Ramos (cell line): ENCODE measurements around the gene CASR.

Experiments
- in situ Hi-C: fragments of 300-500 bp; cut with MboI; formaldehyde crosslinking; loops from one replicate; pipeline ENCODE4 v1.14.3; 2022; ENCODE audit warnings: low sequenced_read_pairs; ENCODE audit not compliant: unreplicated experiment

Gene CASR

GRCh38 chr3:122208579-122208978, 25.1 kb downstream of the CASR start:
- in situ Hi-C loops = no loop called here

GRCh38 chr3:122213650-122214049, 30.2 kb downstream of the CASR start:
- in situ Hi-C loops = no loop called here

GRCh38 chr3:122214711-122215110, 31.2 kb downstream of the CASR start:
- in situ Hi-C loops = no loop called here

- in situ Hi-C loops = no loop called here
These were observed 32.3 kb downstream of the CASR start for GRCh38 chr3:122215592-122216298.

- in situ Hi-C loops = no loop called here
These were observed 34.4 kb downstream of the CASR start for GRCh38 chr3:122217901-122218300.

GRCh38 chr3:122219242-122219872, 35.9 kb downstream of the CASR start:
- in situ Hi-C loops = no loop called here

- in situ Hi-C loops = no loop called here
These were observed 43.7 kb downstream of the CASR start for GRCh38 chr3:122227036-122227781.

- in situ Hi-C loops = no loop called here
These were observed 46.7 kb downstream of the CASR start for GRCh38 chr3:122230174-122230573.

- in situ Hi-C loops = no loop called here
These were observed 48.1 kb downstream of the CASR start for GRCh38 chr3:122231465-122232157.

GRCh38 chr3:122232485-122232884, 49.0 kb downstream of the CASR start:
- in situ Hi-C loops = no loop called here

- in situ Hi-C loops = no loop called here
These were observed 49.9 kb downstream of the CASR start for GRCh38 chr3:122233101-122233952.

GRCh38 chr3:122234117-122234516, 50.6 kb downstream of the CASR start:
- in situ Hi-C loops = no loop called here

- in situ Hi-C loops = no loop called here
These were observed 51.7 kb downstream of the CASR start for GRCh38 chr3:122235147-122235546.

- in situ Hi-C loops = no loop called here
These were observed 55.6 kb downstream of the CASR start for GRCh38 chr3:122239112-122239511.

- in situ Hi-C loops = no loop called here
These were observed 62.2 kb downstream of the CASR start for GRCh38 chr3:122245513-122246174.

- in situ Hi-C loops = no loop called here
These were observed 62.7 kb downstream of the CASR start for GRCh38 chr3:122246199-122246598.

GRCh38 chr3:122247087-122247824, 63.8 kb downstream of the CASR start:
- in situ Hi-C loops = no loop called here

- in situ Hi-C loops = no loop called here
These were observed 64.3 kb downstream of the CASR start for GRCh38 chr3:122247825-122248185.

GRCh38 chr3:122251428-122251827, 68.0 kb downstream of the CASR start:
- in situ Hi-C loops = loop anchor here (25.0 kb wide), 1 partner anchor 389 kb away; no protein-coding TSS in a partner anchor
